Stomach (tissue), 4 donors: ENCODE results near the gene ANKHD1.

Experiments used
- EP300 ChIP-seq: sonication (generic); formaldehyde crosslinking; IDR thresholded peaks from one replicate; pipeline ENCODE4 v1.6.1; 2017; ENCODE audit warnings: antibody characterized with exemption
- POLR2A ChIP-seq, 4 donors: fragments of 450-650 bp; IDR thresholded peaks; one replicate each; pipeline ENCODE4 v1.6.1; 2016; ENCODE audit warnings: antibody characterized with exemption in 4 of 4, control low read depth in 2 of 4, mild to moderate bottlenecking in 1 of 4, moderate library complexity in 1 of 4
- TF ChIP-seq, protein P1 (sequence below), 7 experiments: fragments of 450-650 bp in 4 of 7; fragments of 200-600 bp in 3 of 7; sonication (generic) in 3 of 7; IDR thresholded peaks; one replicate each; pipeline ENCODE4 v1.5.1; 2016 to 2019; ENCODE audit warnings: antibody characterized with exemption in 7 of 7, control low read depth in 2 of 7, mild to moderate bottlenecking in 1 of 7

- TF ChIP-seq, protein P1, sequence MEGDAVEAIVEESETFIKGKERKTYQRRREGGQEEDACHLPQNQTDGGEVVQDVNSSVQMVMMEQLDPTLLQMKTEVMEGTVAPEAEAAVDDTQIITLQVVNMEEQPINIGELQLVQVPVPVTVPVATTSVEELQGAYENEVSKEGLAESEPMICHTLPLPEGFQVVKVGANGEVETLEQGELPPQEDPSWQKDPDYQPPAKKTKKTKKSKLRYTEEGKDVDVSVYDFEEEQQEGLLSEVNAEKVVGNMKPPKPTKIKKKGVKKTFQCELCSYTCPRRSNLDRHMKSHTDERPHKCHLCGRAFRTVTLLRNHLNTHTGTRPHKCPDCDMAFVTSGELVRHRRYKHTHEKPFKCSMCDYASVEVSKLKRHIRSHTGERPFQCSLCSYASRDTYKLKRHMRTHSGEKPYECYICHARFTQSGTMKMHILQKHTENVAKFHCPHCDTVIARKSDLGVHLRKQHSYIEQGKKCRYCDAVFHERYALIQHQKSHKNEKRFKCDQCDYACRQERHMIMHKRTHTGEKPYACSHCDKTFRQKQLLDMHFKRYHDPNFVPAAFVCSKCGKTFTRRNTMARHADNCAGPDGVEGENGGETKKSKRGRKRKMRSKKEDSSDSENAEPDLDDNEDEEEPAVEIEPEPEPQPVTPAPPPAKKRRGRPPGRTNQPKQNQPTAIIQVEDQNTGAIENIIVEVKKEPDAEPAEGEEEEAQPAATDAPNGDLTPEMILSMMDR (IDR thresholded peaks at IDR 0.05), result no peak
- TF ChIP-seq EP300, result no peak
- TF ChIP-seq POLR2A (IDR thresholded peaks at IDR 0.05), result no peak
Measured at GRCh38 chr5:140383300-140383699, 18.3 kb upstream of the ANKHD1 start.
